ENCODE results near the gene TTLL11. TPM values are rescaled to one million over a fixed set of nuclear protein-coding genes. Genes with fewer than 3 reads are reported as not detected.

Gene TTLL11
- total and polyA plus RNA-seq, 2 experiments from 2014 or later: 0.57 to 1.4 TPM

DNA sequence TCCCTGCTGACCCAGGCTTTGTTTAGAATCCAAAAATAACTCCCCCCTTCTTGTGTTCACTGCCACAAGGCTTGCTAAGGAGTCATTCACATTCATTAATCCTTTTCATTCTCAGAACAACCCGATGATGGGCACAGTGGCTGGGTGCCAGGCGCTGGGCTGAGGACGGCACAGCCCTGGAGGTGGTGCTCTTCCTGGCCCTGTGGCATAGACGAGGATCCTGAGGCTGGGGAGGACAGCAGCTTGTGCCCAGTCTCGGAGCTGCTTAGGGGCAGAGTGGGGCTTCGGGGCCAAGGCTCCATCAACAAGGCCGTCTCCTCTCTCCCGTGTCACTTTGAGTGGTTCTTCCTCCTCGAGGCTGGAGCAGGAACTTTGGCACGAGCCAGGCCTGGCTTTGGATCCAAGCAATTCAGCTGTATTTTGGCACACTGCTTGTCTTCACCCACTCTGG, 166.7 kb downstream of the TTLL11 start (continued):
- TF ChIP-seq, protein P1, sequence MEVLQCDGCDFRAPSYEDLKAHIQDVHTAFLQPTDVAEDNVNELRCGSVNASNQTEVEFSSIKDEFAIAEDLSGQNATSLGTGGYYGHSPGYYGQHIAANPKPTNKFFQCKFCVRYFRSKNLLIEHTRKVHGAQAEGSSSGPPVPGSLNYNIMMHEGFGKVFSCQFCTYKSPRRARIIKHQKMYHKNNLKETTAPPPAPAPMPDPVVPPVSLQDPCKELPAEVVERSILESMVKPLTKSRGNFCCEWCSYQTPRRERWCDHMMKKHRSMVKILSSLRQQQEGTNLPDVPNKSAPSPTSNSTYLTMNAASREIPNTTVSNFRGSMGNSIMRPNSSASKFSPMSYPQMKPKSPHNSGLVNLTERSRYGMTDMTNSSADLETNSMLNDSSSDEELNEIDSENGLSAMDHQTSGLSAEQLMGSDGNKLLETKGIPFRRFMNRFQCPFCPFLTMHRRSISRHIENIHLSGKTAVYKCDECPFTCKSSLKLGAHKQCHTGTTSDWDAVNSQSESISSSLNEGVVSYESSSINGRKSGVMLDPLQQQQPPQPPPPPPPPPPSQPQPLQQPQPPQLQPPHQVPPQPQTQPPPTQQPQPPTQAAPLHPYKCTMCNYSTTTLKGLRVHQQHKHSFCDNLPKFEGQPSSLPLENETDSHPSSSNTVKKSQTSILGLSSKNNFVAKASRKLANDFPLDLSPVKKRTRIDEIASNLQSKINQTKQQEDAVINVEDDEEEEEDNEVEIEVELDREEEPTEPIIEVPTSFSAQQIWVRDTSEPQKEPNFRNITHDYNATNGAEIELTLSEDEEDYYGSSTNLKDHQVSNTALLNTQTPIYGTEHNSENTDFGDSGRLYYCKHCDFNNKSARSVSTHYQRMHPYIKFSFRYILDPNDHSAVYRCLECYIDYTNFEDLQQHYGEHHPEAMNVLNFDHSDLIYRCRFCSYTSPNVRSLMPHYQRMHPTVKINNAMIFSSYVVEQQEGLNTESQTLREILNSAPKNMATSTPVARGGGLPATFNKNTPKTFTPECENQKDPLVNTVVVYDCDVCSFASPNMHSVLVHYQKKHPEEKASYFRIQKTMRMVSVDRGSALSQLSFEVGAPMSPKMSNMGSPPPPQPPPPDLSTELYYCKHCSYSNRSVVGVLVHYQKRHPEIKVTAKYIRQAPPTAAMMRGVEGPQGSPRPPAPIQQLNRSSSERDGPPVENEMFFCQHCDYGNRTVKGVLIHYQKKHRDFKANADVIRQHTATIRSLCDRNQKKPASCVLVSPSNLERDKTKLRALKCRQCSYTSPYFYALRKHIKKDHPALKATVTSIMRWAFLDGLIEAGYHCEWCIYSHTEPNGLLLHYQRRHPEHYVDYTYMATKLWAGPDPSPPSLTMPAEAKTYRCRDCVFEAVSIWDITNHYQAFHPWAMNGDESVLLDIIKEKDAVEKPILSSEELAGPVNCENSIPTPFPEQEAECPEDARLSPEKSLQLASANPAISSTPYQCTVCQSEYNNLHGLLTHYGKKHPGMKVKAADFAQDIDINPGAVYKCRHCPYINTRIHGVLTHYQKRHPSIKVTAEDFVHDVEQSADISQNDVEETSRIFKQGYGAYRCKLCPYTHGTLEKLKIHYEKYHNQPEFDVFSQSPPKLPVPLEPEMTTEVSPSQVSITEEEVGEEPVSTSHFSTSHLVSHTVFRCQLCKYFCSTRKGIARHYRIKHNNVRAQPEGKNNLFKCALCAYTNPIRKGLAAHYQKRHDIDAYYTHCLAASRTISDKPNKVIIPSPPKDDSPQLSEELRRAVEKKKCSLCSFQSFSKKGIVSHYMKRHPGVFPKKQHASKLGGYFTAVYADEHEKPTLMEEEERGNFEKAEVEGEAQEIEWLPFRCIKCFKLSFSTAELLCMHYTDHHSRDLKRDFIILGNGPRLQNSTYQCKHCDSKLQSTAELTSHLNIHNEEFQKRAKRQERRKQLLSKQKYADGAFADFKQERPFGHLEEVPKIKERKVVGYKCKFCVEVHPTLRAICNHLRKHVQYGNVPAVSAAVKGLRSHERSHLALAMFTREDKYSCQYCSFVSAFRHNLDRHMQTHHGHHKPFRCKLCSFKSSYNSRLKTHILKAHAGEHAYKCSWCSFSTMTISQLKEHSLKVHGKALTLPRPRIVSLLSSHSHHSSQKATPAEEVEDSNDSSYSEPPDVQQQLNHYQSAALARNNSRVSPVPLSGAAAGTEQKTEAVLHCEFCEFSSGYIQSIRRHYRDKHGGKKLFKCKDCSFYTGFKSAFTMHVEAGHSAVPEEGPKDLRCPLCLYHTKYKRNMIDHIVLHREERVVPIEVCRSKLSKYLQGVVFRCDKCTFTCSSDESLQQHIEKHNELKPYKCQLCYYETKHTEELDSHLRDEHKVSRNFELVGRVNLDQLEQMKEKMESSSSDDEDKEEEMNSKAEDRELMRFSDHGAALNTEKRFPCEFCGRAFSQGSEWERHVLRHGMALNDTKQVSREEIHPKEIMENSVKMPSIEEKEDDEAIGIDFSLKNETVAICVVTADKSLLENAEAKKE (CRISPR knock-in tag; IDR thresholded peaks at IDR 0.05): no peak
- TF ChIP-seq ZNF114 (CRISPR knock-in tag; IDR thresholded peaks at IDR 0.05): no peak
- no peak for TF ChIP-seq CREB1 (CRISPR knock-in tag; IDR thresholded peaks at IDR 0.05; ENCODE audit: low read depth)
- TF ChIP-seq ZNF331 (CRISPR knock-in tag; IDR thresholded peaks at IDR 0.05; ENCODE audit: low read depth): no peak
- no peak for TF ChIP-seq EZH2phosphoT487 (IDR thresholded peaks at IDR 0.05; ENCODE audit: unreplicated experiment)
- TF ChIP-seq, protein P2, sequence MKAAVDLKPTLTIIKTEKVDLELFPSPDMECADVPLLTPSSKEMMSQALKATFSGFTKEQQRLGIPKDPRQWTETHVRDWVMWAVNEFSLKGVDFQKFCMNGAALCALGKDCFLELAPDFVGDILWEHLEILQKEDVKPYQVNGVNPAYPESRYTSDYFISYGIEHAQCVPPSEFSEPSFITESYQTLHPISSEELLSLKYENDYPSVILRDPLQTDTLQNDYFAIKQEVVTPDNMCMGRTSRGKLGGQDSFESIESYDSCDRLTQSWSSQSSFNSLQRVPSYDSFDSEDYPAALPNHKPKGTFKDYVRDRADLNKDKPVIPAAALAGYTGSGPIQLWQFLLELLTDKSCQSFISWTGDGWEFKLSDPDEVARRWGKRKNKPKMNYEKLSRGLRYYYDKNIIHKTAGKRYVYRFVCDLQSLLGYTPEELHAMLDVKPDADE (IDR thresholded peaks at IDR 0.05): no peak
- TF ChIP-seq POLR2AphosphoS5 (IDR thresholded peaks at IDR 0.05; ENCODE audit: low read depth): no peak
- no peak for TF ChIP-seq STAT1 (IDR thresholded peaks at IDR 0.05; ENCODE audit: unreplicated experiment)
- no peak for TF ChIP-seq EZH2 (IDR thresholded peaks at IDR 0.05; ENCODE audit: low read depth, unreplicated experiment)
- TF ChIP-seq JUNB (IDR thresholded peaks at IDR 0.05; ENCODE audit: unreplicated experiment): no peak

DNA sequence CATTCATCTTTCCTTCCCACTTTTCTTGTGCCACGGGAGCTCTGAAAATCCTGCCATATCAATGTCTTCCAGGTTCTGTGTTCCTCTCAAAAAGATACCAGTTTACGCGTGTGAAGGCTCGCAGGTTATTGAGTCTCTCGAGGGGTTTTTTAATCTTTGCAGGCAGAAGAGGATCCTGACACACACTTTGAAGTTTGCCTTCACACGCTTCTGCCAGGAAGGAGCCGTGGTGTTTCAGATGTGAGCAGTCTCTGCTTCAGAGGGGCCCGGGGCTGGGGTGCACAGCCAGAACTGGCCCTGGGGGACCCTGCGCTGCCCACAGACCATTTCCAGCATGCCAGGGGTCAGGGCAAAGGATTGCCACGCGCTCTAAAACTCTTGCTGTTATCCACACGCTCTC, 167.2 kb downstream of the TTLL11 start:
- DNase-seq (ENCODE audit: low spot score) (no peak), ATAC-seq (no peak)
- Histone ChIP-seq H3K36me3 (ENCODE audit: insufficient read depth) (no peaks in the 10 kb centered on the region), H3K79me2 (replicated peaks; ENCODE audit: insufficient read depth) (no peaks in the 10 kb centered on the region), H3K27ac (ENCODE audit: low read depth) (no peak overlapping the region), H3K4me3 (no peak overlapping the region), H4K20me1 (replicated peaks; ENCODE audit: insufficient read depth) (no peaks in the 10 kb centered on the region), H3K9me2 (ENCODE audit: insufficient read depth) (no peaks in the 10 kb centered on the region), H3F3A (replicated peaks; ENCODE audit: low read depth) (no peaks in the 10 kb centered on the region), H3K4me1 (ENCODE audit: insufficient read depth) (no peaks in the 10 kb centered on the region), H2AFZ (no peak overlapping the region), H3K27me3 (ENCODE audit: insufficient read depth) (no peaks in the 10 kb centered on the region), H3K4me2 (no peak overlapping the region)
- Mint-ChIP-seq H3K27ac (no peak overlapping the region), H3K4me1 (no peaks in the 10 kb centered on the region; the same call in 2 of the 3 replicates), H3K9me3 (no peaks in the 10 kb centered on the region), H3K4me3 (no peak overlapping the region), H3K27me3 (ENCODE audit: insufficient read depth, low read depth, poor library complexity) (no peaks in the 10 kb centered on the region), H3K36me3 (ENCODE audit: low read depth) (no peaks in the 10 kb centered on the region)
- no peak for TF ChIP-seq EZH2phosphoT487 (IDR thresholded peaks at IDR 0.05; ENCODE audit: unreplicated experiment)
- no peak for TF ChIP-seq ZNF114 (CRISPR knock-in tag; IDR thresholded peaks at IDR 0.05)
- TF ChIP-seq POLR2AphosphoS5 (IDR thresholded peaks at IDR 0.05; ENCODE audit: low read depth): no peak
- no peak for TF ChIP-seq ZNF331 (CRISPR knock-in tag; IDR thresholded peaks at IDR 0.05; ENCODE audit: low read depth)
- no peak for TF ChIP-seq EZH2 (IDR thresholded peaks at IDR 0.05; ENCODE audit: low read depth, unreplicated experiment)
- TF ChIP-seq, protein P3, sequence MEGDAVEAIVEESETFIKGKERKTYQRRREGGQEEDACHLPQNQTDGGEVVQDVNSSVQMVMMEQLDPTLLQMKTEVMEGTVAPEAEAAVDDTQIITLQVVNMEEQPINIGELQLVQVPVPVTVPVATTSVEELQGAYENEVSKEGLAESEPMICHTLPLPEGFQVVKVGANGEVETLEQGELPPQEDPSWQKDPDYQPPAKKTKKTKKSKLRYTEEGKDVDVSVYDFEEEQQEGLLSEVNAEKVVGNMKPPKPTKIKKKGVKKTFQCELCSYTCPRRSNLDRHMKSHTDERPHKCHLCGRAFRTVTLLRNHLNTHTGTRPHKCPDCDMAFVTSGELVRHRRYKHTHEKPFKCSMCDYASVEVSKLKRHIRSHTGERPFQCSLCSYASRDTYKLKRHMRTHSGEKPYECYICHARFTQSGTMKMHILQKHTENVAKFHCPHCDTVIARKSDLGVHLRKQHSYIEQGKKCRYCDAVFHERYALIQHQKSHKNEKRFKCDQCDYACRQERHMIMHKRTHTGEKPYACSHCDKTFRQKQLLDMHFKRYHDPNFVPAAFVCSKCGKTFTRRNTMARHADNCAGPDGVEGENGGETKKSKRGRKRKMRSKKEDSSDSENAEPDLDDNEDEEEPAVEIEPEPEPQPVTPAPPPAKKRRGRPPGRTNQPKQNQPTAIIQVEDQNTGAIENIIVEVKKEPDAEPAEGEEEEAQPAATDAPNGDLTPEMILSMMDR (conservative IDR thresholded peaks at IDR 0.05; ENCODE audit: low read depth in 2 of 2): no peak
- TF ChIP-seq JUNB (IDR thresholded peaks at IDR 0.05; ENCODE audit: unreplicated experiment): no peak
- TF ChIP-seq CREB1 (CRISPR knock-in tag; IDR thresholded peaks at IDR 0.05; ENCODE audit: low read depth): no peak
- TF ChIP-seq NANOG (IDR thresholded peaks at IDR 0.05; ENCODE audit: borderline replicate concordance): no peak
